Pons (tissue), 1 donor: ENCODE measurements around the gene GRIN2D.

ENCODE experiments used
- DNase-seq: peaks from one replicate; pipeline ENCODE4 v3.0.0-alpha.2; 2016; ENCODE audit warnings: low spot score

GRIN2D gene

GRCh38 chr19:48442116-48443035 lies 48.9 kb downstream of the GRIN2D start:
- DNase-seq = no peak

GRCh38 chr19:48443256-48443655 lies 49.8 kb downstream of the GRIN2D start:
- DNase-seq = no peak
